ENCODE measurements around the gene MYCBP2. TPM values are rescaled to one million over a fixed set of nuclear protein-coding genes. Genes with fewer than 3 reads are reported as not detected.
"Not testable (repeated sequence)": the region's sequence is repeated elsewhere in the genome, so short reads cannot be mapped to it uniquely, and the experiment has no call there.

The MYCBP2 gene
- total RNA-seq, 1 donor from 2014 or later, result 75.4 TPM

GRCh38 chr13:77349365-77349764, 22.5 kb upstream of the MYCBP2 start:
- no peak for DNase-seq (ENCODE audit: low read depth, low spot score)
- Mint-ChIP-seq H3K36me3 (ENCODE audit: low read depth) (no peaks in the 10 kb centered on the region), H3K27me3 (ENCODE audit: low read depth) (no peaks in the 10 kb centered on the region), H3K9me3 (peaks cover 4% of the 10 kb centered on the region), H3K4me1 (no peaks in the 10 kb centered on the region), H3K4me3 (no peak overlapping the region), H3K27ac (ENCODE audit: unreplicated experiment) (no peak overlapping the region)
- TF ChIP-seq, protein P1, sequence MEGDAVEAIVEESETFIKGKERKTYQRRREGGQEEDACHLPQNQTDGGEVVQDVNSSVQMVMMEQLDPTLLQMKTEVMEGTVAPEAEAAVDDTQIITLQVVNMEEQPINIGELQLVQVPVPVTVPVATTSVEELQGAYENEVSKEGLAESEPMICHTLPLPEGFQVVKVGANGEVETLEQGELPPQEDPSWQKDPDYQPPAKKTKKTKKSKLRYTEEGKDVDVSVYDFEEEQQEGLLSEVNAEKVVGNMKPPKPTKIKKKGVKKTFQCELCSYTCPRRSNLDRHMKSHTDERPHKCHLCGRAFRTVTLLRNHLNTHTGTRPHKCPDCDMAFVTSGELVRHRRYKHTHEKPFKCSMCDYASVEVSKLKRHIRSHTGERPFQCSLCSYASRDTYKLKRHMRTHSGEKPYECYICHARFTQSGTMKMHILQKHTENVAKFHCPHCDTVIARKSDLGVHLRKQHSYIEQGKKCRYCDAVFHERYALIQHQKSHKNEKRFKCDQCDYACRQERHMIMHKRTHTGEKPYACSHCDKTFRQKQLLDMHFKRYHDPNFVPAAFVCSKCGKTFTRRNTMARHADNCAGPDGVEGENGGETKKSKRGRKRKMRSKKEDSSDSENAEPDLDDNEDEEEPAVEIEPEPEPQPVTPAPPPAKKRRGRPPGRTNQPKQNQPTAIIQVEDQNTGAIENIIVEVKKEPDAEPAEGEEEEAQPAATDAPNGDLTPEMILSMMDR (conservative IDR thresholded peaks at IDR 0.05), result no peak

GRCh38 chr13:77347351-77347750, 20.5 kb upstream of the MYCBP2 start:
- H3K27ac Mint-ChIP-seq (ENCODE audit: unreplicated experiment); H3K36me3 Mint-ChIP-seq (ENCODE audit: low read depth); DNase-seq (ENCODE audit: low read depth, low spot score); H3K9me3 Mint-ChIP-seq; H3K27me3 Mint-ChIP-seq (ENCODE audit: low read depth); H3K4me3 Mint-ChIP-seq; H3K4me1 Mint-ChIP-seq: not testable (repeated sequence)

DNA sequence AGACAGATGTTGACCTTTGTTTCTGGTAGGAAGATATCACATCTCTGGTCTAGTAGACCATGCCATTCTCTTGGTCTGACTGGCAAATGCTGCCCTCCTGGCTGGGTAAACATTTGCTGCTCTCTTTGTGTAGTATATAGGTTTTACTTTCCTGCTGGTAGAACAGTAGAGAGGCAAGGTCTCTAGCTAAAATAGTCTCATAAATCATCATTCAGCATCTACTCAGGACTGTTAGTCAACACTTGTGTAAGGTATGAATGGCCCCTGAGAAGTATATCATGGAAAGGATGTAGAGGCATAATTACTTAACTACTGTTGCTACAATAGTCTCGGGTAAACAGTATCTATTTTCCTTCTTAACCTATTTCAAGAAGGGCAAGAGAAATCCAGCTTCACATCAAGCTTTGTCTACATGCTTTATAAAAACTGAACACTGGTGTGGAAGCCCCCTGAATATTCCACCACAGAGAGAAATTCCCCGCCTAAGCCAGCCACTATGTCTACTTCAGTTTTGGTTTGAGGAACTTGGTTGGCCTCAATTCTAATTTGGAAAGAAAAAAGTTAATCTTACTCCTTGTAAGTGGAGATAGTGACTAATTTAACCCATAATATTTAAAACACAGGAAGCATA, 18.4 kb upstream of the MYCBP2 start:
- Mint-ChIP-seq H3K4me1 (peaks cover 4% of the 10 kb centered on the region), H3K27ac (ENCODE audit: unreplicated experiment) (no peak overlapping the region), H3K4me3 (no peak overlapping the region), H3K9me3 (peaks cover 7% of the 10 kb centered on the region), H3K27me3 (ENCODE audit: low read depth) (no peaks in the 10 kb centered on the region), H3K36me3 (ENCODE audit: low read depth) (no peaks in the 10 kb centered on the region)
- DNase-seq (ENCODE audit: low read depth, low spot score), result no peak
- TF ChIP-seq, protein P1 (conservative IDR thresholded peaks at IDR 0.05), result no peak

GRCh38 chr13:77343841-77344240, 16.9 kb upstream of the MYCBP2 start:
- TF ChIP-seq, protein P1 (conservative IDR thresholded peaks at IDR 0.05), result no peak
- no peak for DNase-seq (ENCODE audit: low read depth, low spot score)
- Mint-ChIP-seq H3K27ac (ENCODE audit: unreplicated experiment) (no peak overlapping the region), H3K4me3 (no peak overlapping the region), H3K9me3 (peaks cover 7% of the 10 kb centered on the region), H3K4me1 (peaks cover 4% of the 10 kb centered on the region), H3K27me3 (ENCODE audit: low read depth) (no peaks in the 10 kb centered on the region), H3K36me3 (ENCODE audit: low read depth) (no peaks in the 10 kb centered on the region)

DNA sequence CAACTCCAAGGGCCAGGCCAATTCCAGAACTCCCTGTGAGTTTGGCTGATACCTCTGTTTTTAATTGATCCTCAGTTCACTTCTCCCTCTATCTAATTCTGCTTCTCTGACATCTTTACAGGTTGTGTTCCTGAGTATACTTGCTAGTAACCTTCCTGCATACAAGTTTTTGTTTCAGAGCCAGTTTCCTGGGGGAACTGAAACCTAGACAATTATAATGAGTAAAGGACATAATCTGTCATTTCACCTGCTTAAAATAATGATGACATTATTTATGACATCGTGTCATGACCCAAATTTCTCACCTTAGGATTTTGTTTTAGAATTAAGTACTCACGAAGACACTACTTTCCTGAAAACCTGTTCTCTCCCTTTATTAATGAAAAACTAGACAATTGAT, 12.5 kb upstream of the MYCBP2 start:
- TF ChIP-seq, protein P1 (conservative IDR thresholded peaks at IDR 0.05), result no peak
- Mint-ChIP-seq H3K36me3 (ENCODE audit: low read depth) (no peaks in the 10 kb centered on the region), H3K27me3 (ENCODE audit: low read depth) (no peaks in the 10 kb centered on the region), H3K27ac (ENCODE audit: unreplicated experiment) (no peak overlapping the region), H3K4me3 (no peak overlapping the region), H3K4me1 (peaks cover 8% of the 10 kb centered on the region), H3K9me3 (peaks cover 9% of the 10 kb centered on the region)
- DNase-seq (ENCODE audit: low read depth, low spot score), result no peak

DNA sequence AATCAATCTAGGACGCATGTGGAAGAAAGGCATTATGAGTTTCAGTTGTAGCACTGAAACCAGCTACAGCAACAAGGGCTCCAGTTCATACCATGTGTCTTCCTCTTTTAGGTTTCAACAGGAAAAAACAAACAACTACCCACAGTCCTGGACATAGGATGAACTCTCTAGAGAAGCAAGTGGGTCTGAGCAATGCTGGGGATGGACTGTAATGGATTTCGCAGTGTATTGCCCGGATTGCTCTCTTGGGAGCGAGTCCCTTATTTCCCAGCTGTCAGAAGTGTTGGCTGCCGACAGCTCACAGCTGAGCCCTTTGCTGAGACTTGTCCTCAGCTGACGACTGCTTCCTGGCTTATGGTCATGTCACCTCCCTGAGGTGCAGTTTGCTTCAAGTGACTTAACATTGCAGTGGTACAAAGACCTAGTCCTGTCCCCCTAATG, 12.1 kb upstream of the MYCBP2 start:
- Mint-ChIP-seq H3K9me3 (peaks cover 9% of the 10 kb centered on the region), H3K27ac (ENCODE audit: unreplicated experiment) (no peak overlapping the region), H3K27me3 (ENCODE audit: low read depth) (no peaks in the 10 kb centered on the region), H3K36me3 (ENCODE audit: low read depth) (no peaks in the 10 kb centered on the region), H3K4me3 (no peak overlapping the region), H3K4me1 (peaks cover 8% of the 10 kb centered on the region)
- no peak for DNase-seq (ENCODE audit: low read depth, low spot score)
- TF ChIP-seq, protein P1 (conservative IDR thresholded peaks at IDR 0.05), result no peak
